Measurements from ENCODE around the gene SELE.

- TF ChIP-seq CTCF (conservative IDR thresholded peaks at IDR 0.05 in 1 of 2, IDR thresholded peaks at IDR 0.05 in 1 of 2; ENCODE audit: extremely low read depth in 1 of 2, insufficient read depth in 1 of 2, low read depth in 1 of 2, low read length in 2 of 2) (no peak), EZH2 (IDR thresholded peaks at IDR 0.05; ENCODE audit: borderline replicate concordance, low read length) (no peak)
Observed at GRCh38 chr1:169722779-169723178, 11.1 kb downstream of the SELE start.
